Osteoblast (primary cell): ENCODE data around the gene OSM. TPM values are rescaled to one million over a fixed set of nuclear protein-coding genes. Genes with fewer than 3 reads are reported as not detected.

Experiments used
- DNase-seq: peaks from one replicate; pipeline ENCODE4 v3.0.0; 2011; ENCODE audit warnings: low spot score, mixed read lengths; ENCODE audit not compliant: insufficient read length; ENCODE audit errors: missing footprints
- H2AFZ ChIP-seq: 2 replicates; pipeline ENCODE4 v1.6.0; 2011; ENCODE audit warnings: mild to moderate bottlenecking, low read length
- H3K27ac ChIP-seq: 2 replicates; pipeline ENCODE4 v1.5.1; 2011; ENCODE audit warnings: mild to moderate bottlenecking, low read depth, low read length, moderate library complexity
- H3K27me3 ChIP-seq: 2 replicates; pipeline ENCODE4 v1.6.0; 2012; ENCODE audit warnings: mild to moderate bottlenecking, control low read depth, inconsistent platforms, low read length, moderate library complexity; ENCODE audit not compliant: insufficient read depth
- H3K36me3 ChIP-seq: 2 replicates; pipeline ENCODE4 v1.5.1; 2011; ENCODE audit warnings: mild to moderate bottlenecking, low read length, control low read depth, moderate library complexity; ENCODE audit not compliant: insufficient read depth
- H3K4me1 ChIP-seq: 2 replicates; pipeline ENCODE4 v1.5.1; 2011; ENCODE audit warnings: mild to moderate bottlenecking, low read length, control low read depth, moderate library complexity; ENCODE audit not compliant: insufficient read depth
- H3K4me2 ChIP-seq: 2 replicates; pipeline ENCODE4 v1.6.0; 2011; ENCODE audit warnings: mild to moderate bottlenecking, low read length; ENCODE audit not compliant: insufficient read depth
- H3K4me3 ChIP-seq: fragments of 200-600 bp; sonication (generic); 3 replicates; pipeline ENCODE4 v1.5.1; 2012; ENCODE audit warnings: mild to moderate bottlenecking, low read length, inconsistent platforms; ENCODE audit not compliant: insufficient read depth
- H3K79me2 ChIP-seq: 2 replicates; pipeline ENCODE4 v1.6.0; 2012; ENCODE audit warnings: mild to moderate bottlenecking, low read length, control low read depth, inconsistent platforms; ENCODE audit not compliant: insufficient read depth
- H3K9me3 ChIP-seq: 2 replicates; pipeline ENCODE4 v1.5.1; 2011; ENCODE audit warnings: low read depth, low read length, control low read depth
- H4K20me1 ChIP-seq: 2 replicates; pipeline ENCODE4 v1.6.0; 2012; ENCODE audit warnings: mild to moderate bottlenecking, low read length, control low read depth; ENCODE audit not compliant: insufficient read depth
- CTCF ChIP-seq: IDR thresholded peaks from 2 replicates; pipeline ENCODE4 v1.5.1; 2011; ENCODE audit warnings: mild to moderate bottlenecking, low read depth, low read length, moderate library complexity; ENCODE audit errors: extremely low read depth
- total RNA-seq: library from RNA; depleted of rRNA; stranded (reverse); fragments of >200 nt; gene quantifications from 2 replicates; pipeline ENCODE4 v1.2.3, GENCODE V29; 2012

The OSM gene
- total RNA-seq, 1 donor = not detected

GRCh38 chr22:30306627-30307011 lies 40.0 kb upstream of the OSM start:
- Histone ChIP-seq H3K4me3 (no peak overlapping the region), H3K4me2 (no peak overlapping the region), H3K79me2 (peaks cover 96% of the 10 kb centered on the region), H3K4me1 (peaks cover 60% of the 10 kb centered on the region), H3K9me3 (no peaks in the 10 kb centered on the region), H3K27me3 (no peaks in the 10 kb centered on the region), H2AFZ (no peak overlapping the region), H3K27ac (no peak overlapping the region), H4K20me1 (peaks cover 95% of the 10 kb centered on the region), H3K36me3 (peaks cover 19% of the 10 kb centered on the region)
- TF ChIP-seq CTCF = no peak
- DNase-seq = no peak

GRCh38 chr22:30305906-30306626 lies 39.4 kb upstream of the OSM start:
- peaks cover 54% of the 10 kb centered on the region for H3K4me1 ChIP-seq
- peaks cover 93% of the 10 kb centered on the region for H4K20me1 ChIP-seq
- H3K79me2 ChIP-seq = peaks cover 99% of the 10 kb centered on the region
- H3K27ac ChIP-seq = peak overlapping the region; percentile 23
- H2AFZ ChIP-seq = no peak overlapping the region
- H3K27me3 ChIP-seq = no peaks in the 10 kb centered on the region
- no peaks in the 10 kb centered on the region for H3K9me3 ChIP-seq
- peaks cover 25% of the 10 kb centered on the region for H3K36me3 ChIP-seq
- no peak overlapping the region for H3K4me3 ChIP-seq
- no peak for DNase-seq
- no peak overlapping the region for H3K4me2 ChIP-seq
- no peak for TF ChIP-seq CTCF

GRCh38 chr22:30305519-30305905 lies 38.9 kb upstream of the OSM start:
- Histone ChIP-seq H3K36me3 (peaks cover 31% of the 10 kb centered on the region), H3K9me3 (no peaks in the 10 kb centered on the region), H3K4me3 (no peak overlapping the region), H3K27me3 (no peaks in the 10 kb centered on the region), H3K4me1 (peaks cover 49% of the 10 kb centered on the region), H4K20me1 (peaks cover 92% of the 10 kb centered on the region), H3K27ac (peak overlapping the region; percentile 23), H3K79me2 (peaks cover 99% of the 10 kb centered on the region), H2AFZ (no peak overlapping the region), H3K4me2 (no peak overlapping the region)
- no peak for TF ChIP-seq CTCF
- DNase-seq = no peak

- Histone ChIP-seq H3K9me3 (no peaks in the 10 kb centered on the region), H3K27ac (peak overlapping the region; percentile 1), H3K27me3 (no peaks in the 10 kb centered on the region), H2AFZ (no peak overlapping the region), H3K4me1 (peaks cover 40% of the 10 kb centered on the region), H4K20me1 (peaks cover 84% of the 10 kb centered on the region), H3K36me3 (peaks cover 33% of the 10 kb centered on the region), H3K4me3 (no peak overlapping the region), H3K4me2 (no peak overlapping the region), H3K79me2 (peaks cover 96% of the 10 kb centered on the region)
- DNase-seq = no peak
- TF ChIP-seq CTCF = no peak
These were observed 38.0 kb upstream of the OSM start for GRCh38 chr22:30304495-30305244.
